H9 (cell line): Measurements from ENCODE around the gene MRTFA. TPM values are rescaled to one million over a fixed set of nuclear protein-coding genes. Genes with fewer than 3 reads are reported as not detected.

Experiments used
- DNase-seq: peaks from one replicate; pipeline ENCODE4 v3.0.0-alpha.2; 2017
- H2AFZ ChIP-seq: one replicate; pipeline ENCODE4 v1.6.1; 2013; ENCODE audit warnings: mild to moderate bottlenecking, low read length, control low read depth, moderate library complexity
- H2AK5ac ChIP-seq: 2 replicates; pipeline ENCODE4 v1.6.1; 2013; ENCODE audit warnings: low read length, control low read depth, mixed read lengths; ENCODE audit not compliant: insufficient read length
- H2BK120ac ChIP-seq: one replicate; pipeline ENCODE4 v1.6.1; 2013; ENCODE audit warnings: low read depth, mild to moderate bottlenecking, low read length, control low read depth, inconsistent platforms; ENCODE audit not compliant: poor library complexity, severe bottlenecking
- H2BK12ac ChIP-seq: 2 replicates; pipeline ENCODE4 v1.6.1; 2013; ENCODE audit warnings: low read length, control low read depth, mixed read lengths, low read depth; ENCODE audit not compliant: insufficient read length
- H2BK15ac ChIP-seq: 2 replicates; pipeline ENCODE4 v1.6.1; 2013; ENCODE audit warnings: low read depth, low read length, control low read depth
- H2BK20ac ChIP-seq: one replicate; pipeline ENCODE4 v1.6.1; 2013; ENCODE audit warnings: low read depth, mild to moderate bottlenecking, low read length, control low read depth, inconsistent platforms; ENCODE audit not compliant: poor library complexity, severe bottlenecking
- H2BK5ac ChIP-seq: 2 replicates; pipeline ENCODE4 v1.6.1; 2013; ENCODE audit warnings: low read length, control low read depth, mixed read lengths; ENCODE audit not compliant: insufficient read length
- H3K14ac ChIP-seq: 2 replicates; pipeline ENCODE4 v1.6.1; 2013; ENCODE audit warnings: low read length, control low read depth; ENCODE audit not compliant: insufficient read depth
- H3K18ac ChIP-seq: 2 replicates; pipeline ENCODE4 v1.6.1; 2013; ENCODE audit warnings: low read depth, mild to moderate bottlenecking, mixed read lengths, low read length, control low read depth; ENCODE audit not compliant: insufficient read length
- H3K23ac ChIP-seq: 2 replicates; pipeline ENCODE4 v1.6.1; 2013; ENCODE audit warnings: low read length, control low read depth, mixed read lengths, low read depth; ENCODE audit not compliant: insufficient read length
- H3K23me2 ChIP-seq: 2 replicates; pipeline ENCODE4 v1.6.1; 2013; ENCODE audit warnings: low read depth, mild to moderate bottlenecking, mixed read lengths, low read length, control low read depth; ENCODE audit not compliant: insufficient read length, poor library complexity, severe bottlenecking
- H3K27ac ChIP-seq: 2 replicates; pipeline ENCODE4 v1.5.1; 2013; ENCODE audit warnings: low read length, control low read depth, mixed read lengths, low read depth; ENCODE audit not compliant: insufficient read length
- H3K27me3 ChIP-seq: 2 replicates; pipeline ENCODE4 v1.6.1; 2013; ENCODE audit warnings: low read length, control low read depth, inconsistent platforms; ENCODE audit not compliant: insufficient read depth
- H3K4ac ChIP-seq: 2 replicates; pipeline ENCODE4 v1.6.1; 2013; ENCODE audit warnings: low read depth, mild to moderate bottlenecking, control low read depth, inconsistent platforms, low read length, moderate library complexity
- H3K4me1 ChIP-seq: 2 replicates; pipeline ENCODE4 v1.6.1; 2013; ENCODE audit warnings: low read length, control low read depth, inconsistent platforms; ENCODE audit not compliant: insufficient read depth
- H3K4me2 ChIP-seq: 2 replicates; pipeline ENCODE4 v1.6.1; 2013; ENCODE audit warnings: low read length, control low read depth, mixed read lengths; ENCODE audit not compliant: insufficient read length, insufficient read depth
- H3K56ac ChIP-seq: 2 replicates; pipeline ENCODE4 v1.6.1; 2013; ENCODE audit warnings: low read depth, mild to moderate bottlenecking, mixed read lengths, low read length, control low read depth; ENCODE audit not compliant: insufficient read length
- H3K79me1 ChIP-seq: 2 replicates; pipeline ENCODE4 v1.6.1; 2013; ENCODE audit warnings: low read depth, mild to moderate bottlenecking, moderate library complexity, low read length, control low read depth, inconsistent platforms; ENCODE audit not compliant: insufficient read depth, poor library complexity, severe bottlenecking
- H3K79me2 ChIP-seq: 2 replicates; pipeline ENCODE4 v1.6.1; 2013; ENCODE audit warnings: low read length, control low read depth, inconsistent platforms; ENCODE audit not compliant: insufficient read depth
- H3K9ac ChIP-seq: 2 replicates; pipeline ENCODE4 v1.6.1; 2013; ENCODE audit warnings: low read length, control low read depth, mixed read lengths; ENCODE audit not compliant: insufficient read length; ENCODE audit errors: extremely low read depth
- H3K9me3 ChIP-seq: one replicate; pipeline ENCODE4 v1.6.1; 2013; ENCODE audit warnings: low read depth, low read length, inconsistent platforms; ENCODE audit not compliant: control insufficient read depth
- H3T11ph ChIP-seq: one replicate; pipeline ENCODE4 v1.6.1; 2013; ENCODE audit warnings: mild to moderate bottlenecking, low read length, control low read depth, inconsistent platforms
- H4K20me1 ChIP-seq: one replicate; pipeline ENCODE4 v1.6.1; 2013; ENCODE audit not compliant: control insufficient read depth, insufficient read length, insufficient read depth
- H4K5ac ChIP-seq: 2 replicates; pipeline ENCODE4 v1.6.1; 2013; ENCODE audit warnings: low read depth, mild to moderate bottlenecking, mixed read lengths, low read length, control low read depth; ENCODE audit not compliant: insufficient read length
- H4K8ac ChIP-seq: replicated peaks from 2 replicates; pipeline ENCODE4 v1.6.1; 2013; ENCODE audit warnings: low read length, control low read depth, mixed read lengths, low read depth; ENCODE audit not compliant: insufficient read length
- H4K91ac ChIP-seq: 2 replicates; pipeline ENCODE4 v1.6.1; 2013; ENCODE audit warnings: low read depth, mild to moderate bottlenecking, moderate library complexity, mixed read lengths, low read length, control low read depth; ENCODE audit not compliant: insufficient read length
- H3K27ac Mint-ChIP-seq, 3 experiments: 2 replicates in 2 of 3; 3 replicates in 1 of 3; pipeline ENCODE4 v1.8.0; 2020 to 2021; ENCODE audit warnings: mixed read lengths in 3 of 3, mild to moderate bottlenecking in 1 of 3, moderate library complexity in 1 of 3
- H3K27me3 Mint-ChIP-seq: 2 replicates; pipeline ENCODE4 v1.8.0; 2021; ENCODE audit warnings: low read depth, mild to moderate bottlenecking, moderate library complexity, mixed read lengths
- H3K36me3 Mint-ChIP-seq, 3 experiments: 2 replicates in 2 of 3; 3 replicates in 1 of 3; pipeline ENCODE4 v1.8.0; 2020 to 2021; ENCODE audit warnings: low read depth in 3 of 3, mixed read lengths in 3 of 3; ENCODE audit not compliant: insufficient read depth in 1 of 3
- H3K4me1 Mint-ChIP-seq, 2 experiments: 2 replicates each; pipeline ENCODE4 v1.8.0; 2020; ENCODE audit warnings: mixed read lengths in 2 of 2
- H3K4me3 Mint-ChIP-seq, 2 experiments: 2 replicates in 1 of 2; 3 replicates in 1 of 2; pipeline ENCODE4 v1.8.0; 2020 to 2021; ENCODE audit warnings: mild to moderate bottlenecking in 2 of 2, mixed read lengths in 2 of 2, moderate library complexity in 1 of 2
- H3K9me3 Mint-ChIP-seq, 2 experiments: 2 replicates in 1 of 2; 3 replicates in 1 of 2; pipeline ENCODE4 v1.8.0; 2020; ENCODE audit warnings: mild to moderate bottlenecking in 2 of 2, mixed read lengths in 2 of 2, moderate library complexity in 1 of 2
- WGBS: extraction: QIAGEN DNeasy Blood & Tissue Kit; methylation state at CpG from one replicate; pipeline ENCODE4 v1.1.7; 2013; ENCODE audit warnings: missing lambda C conversion rate, low lambda C conversion rate, mixed read lengths; ENCODE audit not compliant: insufficient read length; ENCODE audit errors: extremely low coverage; 5-methylcytosine and 5-hydroxymethylcytosine counted together
- total RNA-seq: library from RNA; stranded (reverse); gene quantifications from 2 replicates; pipeline ENCODE4 v1.2.1, GENCODE V29; 2021
- TF ChIP-seq, protein P1 (sequence below): fragments of 200-600 bp; sonication (generic); conservative IDR thresholded peaks from 3 replicates; pipeline ENCODE4 v1.8.0; 2021; ENCODE audit warnings: antibody characterized with exemption, mild to moderate bottlenecking

MRTFA gene
- total RNA-seq, 1 experiment from 2014 or later: 38.1 TPM

DNA sequence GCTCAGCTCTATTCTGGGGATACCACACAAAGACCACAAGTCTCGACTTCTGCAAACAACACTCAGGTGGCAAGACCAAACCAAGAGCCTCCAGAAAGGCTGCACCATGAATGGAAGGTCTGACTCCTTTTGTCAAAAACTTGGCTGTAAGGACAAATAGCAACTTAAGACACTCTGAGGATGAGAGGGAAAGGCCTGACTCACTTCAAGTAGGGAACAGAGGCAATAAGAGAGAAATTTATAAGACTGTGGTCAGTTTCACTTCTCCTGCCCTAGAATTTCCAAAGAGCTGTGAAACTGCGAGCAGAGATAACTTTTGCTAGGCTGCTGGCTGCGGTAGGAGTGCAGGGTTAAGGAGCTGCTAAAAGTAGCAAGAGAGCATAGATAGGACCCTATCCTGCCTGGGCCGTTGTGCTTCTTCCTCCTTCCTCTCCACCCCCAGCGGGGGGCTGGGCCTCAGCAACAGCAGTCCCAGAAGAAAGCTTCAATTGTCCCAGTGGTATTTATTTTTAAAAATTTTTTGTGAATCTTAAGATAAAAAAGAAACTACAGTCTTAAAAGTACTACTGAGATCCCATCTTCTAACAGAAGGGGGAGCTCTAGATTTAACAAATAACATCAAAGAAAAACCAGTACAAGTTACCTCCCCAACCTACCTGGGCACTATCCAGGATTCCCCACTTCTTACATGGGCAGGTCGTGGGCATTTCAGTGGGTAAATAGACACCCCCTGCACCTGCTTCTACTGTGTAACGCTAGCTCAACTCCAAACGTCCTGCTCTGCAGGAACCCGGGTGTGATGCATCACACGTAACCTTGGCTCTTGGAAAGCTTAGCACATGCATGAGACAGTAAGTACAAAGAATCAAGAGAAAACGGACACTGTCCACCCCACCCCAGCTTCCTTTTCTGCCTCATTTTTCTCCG is 199.8 kb downstream of the MRTFA start:
- no peaks in the 10 kb centered on the region for H3K23me2 ChIP-seq
- H4K91ac ChIP-seq: no peak overlapping the region
- no peak overlapping the region for H3K27ac ChIP-seq
- no peak overlapping the region for H3K18ac ChIP-seq
- no peak overlapping the region for H3K14ac ChIP-seq
- H3K23ac ChIP-seq: no peak overlapping the region
- TF ChIP-seq, protein P1, sequence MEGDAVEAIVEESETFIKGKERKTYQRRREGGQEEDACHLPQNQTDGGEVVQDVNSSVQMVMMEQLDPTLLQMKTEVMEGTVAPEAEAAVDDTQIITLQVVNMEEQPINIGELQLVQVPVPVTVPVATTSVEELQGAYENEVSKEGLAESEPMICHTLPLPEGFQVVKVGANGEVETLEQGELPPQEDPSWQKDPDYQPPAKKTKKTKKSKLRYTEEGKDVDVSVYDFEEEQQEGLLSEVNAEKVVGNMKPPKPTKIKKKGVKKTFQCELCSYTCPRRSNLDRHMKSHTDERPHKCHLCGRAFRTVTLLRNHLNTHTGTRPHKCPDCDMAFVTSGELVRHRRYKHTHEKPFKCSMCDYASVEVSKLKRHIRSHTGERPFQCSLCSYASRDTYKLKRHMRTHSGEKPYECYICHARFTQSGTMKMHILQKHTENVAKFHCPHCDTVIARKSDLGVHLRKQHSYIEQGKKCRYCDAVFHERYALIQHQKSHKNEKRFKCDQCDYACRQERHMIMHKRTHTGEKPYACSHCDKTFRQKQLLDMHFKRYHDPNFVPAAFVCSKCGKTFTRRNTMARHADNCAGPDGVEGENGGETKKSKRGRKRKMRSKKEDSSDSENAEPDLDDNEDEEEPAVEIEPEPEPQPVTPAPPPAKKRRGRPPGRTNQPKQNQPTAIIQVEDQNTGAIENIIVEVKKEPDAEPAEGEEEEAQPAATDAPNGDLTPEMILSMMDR: peak; percentile 80
- WGBS: no CpG with 5 or more reads among the region's 12 CpGs
- no peak overlapping the region for H2BK20ac ChIP-seq
- peaks cover 3% of the 10 kb centered on the region for H3K79me1 ChIP-seq
- no peaks in the 10 kb centered on the region for H3K4me1 ChIP-seq
- no peaks in the 10 kb centered on the region for H3K9me3 Mint-ChIP-seq
- H3K56ac ChIP-seq: no peak overlapping the region
- no peak overlapping the region for H2BK12ac ChIP-seq
- H4K8ac ChIP-seq: no peak overlapping the region
- H4K20me1 ChIP-seq: no peaks in the 10 kb centered on the region
- H3K27me3 Mint-ChIP-seq: no peaks in the 10 kb centered on the region
- H3K9me3 ChIP-seq: no peaks in the 10 kb centered on the region
- H3K9ac ChIP-seq: no peak overlapping the region
- no peak overlapping the region for H3T11ph ChIP-seq
- no peaks in the 10 kb centered on the region for H3K27me3 ChIP-seq
- H3K4me2 ChIP-seq: no peak overlapping the region
- H4K5ac ChIP-seq: no peak overlapping the region
- no peak overlapping the region for H2BK120ac ChIP-seq
- no peak overlapping the region for H2BK5ac ChIP-seq
- no peaks in the 10 kb centered on the region for H3K79me2 ChIP-seq
- peaks cover 0 to 6% (median 0%) of the 10 kb centered on the region in 3 experiments; a peak in 4 of 7 replicates for H3K36me3 Mint-ChIP-seq
- H3K4me3 Mint-ChIP-seq: no peak overlapping the region
- peak overlapping the region in 2 of 3 experiments; percentile 2 to 31; a peak in 1 of 7 replicates for H3K27ac Mint-ChIP-seq
- H3K4me1 Mint-ChIP-seq: peaks cover 6 to 17% of the 10 kb centered on the region in 2 experiments; a peak in 2 of 4 replicates
- no peak overlapping the region for H3K4ac ChIP-seq
- H2AFZ ChIP-seq: no peak overlapping the region
- DNase-seq: no peak
- no peak overlapping the region; the same call in 1 of the 2 replicates for H2BK15ac ChIP-seq
- H2AK5ac ChIP-seq: no peak overlapping the region
